Mononuclear cell (primary cell): ENCODE results near the gene TIE1. TPM values are rescaled to one million over a fixed set of nuclear protein-coding genes. Genes with fewer than 3 reads are reported as not detected.
A peak's percentile ranks its signal among the peaks of the same experiment; 100 is the strongest.
"Not testable (repeated sequence)": the region's sequence is repeated elsewhere in the genome, so short reads cannot be mapped to it uniquely, and the experiment has no call there.

ENCODE experiments used
- H3K27me3 ChIP-seq: 2 replicates; pipeline ENCODE4 v1.6.0; 2011; ENCODE audit warnings: low read length, control low read depth; ENCODE audit not compliant: insufficient read depth
- H3K4me1 ChIP-seq: 2 replicates; pipeline ENCODE4 v1.5.1; 2011; ENCODE audit warnings: mild to moderate bottlenecking, low read length, control low read depth; ENCODE audit not compliant: insufficient read depth
- H3K4me3 ChIP-seq: 2 replicates; pipeline ENCODE4 v1.5.1; 2011; ENCODE audit warnings: mild to moderate bottlenecking, low read length, moderate library complexity
- H3K9me3 ChIP-seq: 2 replicates; pipeline ENCODE4 v1.5.1; 2011; ENCODE audit warnings: low read depth, mild to moderate bottlenecking, control low read depth, low read length
- total RNA-seq: library from RNA; depleted of rRNA; stranded (reverse); fragments of >200 nt; gene quantifications from one replicate; pipeline ENCODE4 v1.2.3, GENCODE V29; 2012

The TIE1 gene
- total RNA-seq, 1 donor, result 0.94 TPM

GRCh38 chr1:43360616-43361015 is 59.8 kb downstream of the TIE1 start:
- H3K27me3 ChIP-seq, result no peaks in the 10 kb centered on the region
- H3K9me3 ChIP-seq, result no peaks in the 10 kb centered on the region
- peaks cover 50% of the 10 kb centered on the region for H3K4me1 ChIP-seq
- H3K4me3 ChIP-seq, result no peak overlapping the region

- Histone ChIP-seq H3K27me3 (no peaks in the 10 kb centered on the region), H3K4me1 (peaks cover 59% of the 10 kb centered on the region), H3K4me3 (no peak overlapping the region), H3K9me3 (no peaks in the 10 kb centered on the region)
These were observed 62.6 kb downstream of the TIE1 start for GRCh38 chr1:43363283-43363934.

GRCh38 chr1:43363935-43364525 is 63.2 kb downstream of the TIE1 start:
- no peaks in the 10 kb centered on the region for H3K9me3 ChIP-seq
- H3K27me3 ChIP-seq, result no peaks in the 10 kb centered on the region
- peaks cover 64% of the 10 kb centered on the region for H3K4me1 ChIP-seq
- no peak overlapping the region for H3K4me3 ChIP-seq

GRCh38 chr1:43365678-43366077 is 64.9 kb downstream of the TIE1 start:
- Histone ChIP-seq H3K4me1 (peaks cover 54% of the 10 kb centered on the region), H3K9me3 (no peaks in the 10 kb centered on the region), H3K4me3 (no peak overlapping the region), H3K27me3 (no peaks in the 10 kb centered on the region)

GRCh38 chr1:43366179-43366578 is 65.4 kb downstream of the TIE1 start:
- H3K4me1 ChIP-seq, result peaks cover 49% of the 10 kb centered on the region

GRCh38 chr1:43366601-43367025 is 65.8 kb downstream of the TIE1 start:
- Histone ChIP-seq H3K4me3 (peak overlapping the region; percentile 75), H3K4me1 (peaks cover 44% of the 10 kb centered on the region), H3K9me3 (no peaks in the 10 kb centered on the region), H3K27me3 (no peaks in the 10 kb centered on the region)

More at GRCh38 chr1:43366179-43366578, 65.4 kb downstream of the TIE1 start:
- Histone ChIP-seq H3K4me3 (no peak overlapping the region), H3K27me3 (no peaks in the 10 kb centered on the region), H3K9me3 (no peaks in the 10 kb centered on the region)

- Histone ChIP-seq H3K9me3 (no peaks in the 10 kb centered on the region), H3K4me1 (peaks cover 38% of the 10 kb centered on the region), H3K4me3 (peak overlapping the region; percentile 75), H3K27me3 (no peaks in the 10 kb centered on the region)
These were observed 66.5 kb downstream of the TIE1 start for GRCh38 chr1:43367026-43367903.

GRCh38 chr1:43367904-43368645 is 67.3 kb downstream of the TIE1 start, which contains the start of gene ELOVL1:
ELOVL1 (minus strand) TSS chr1:43368011; CDS start chr1:43365609, 2,402 bp downstream.
- H3K4me3 ChIP-seq, result peak within 1 kb of the TSS; percentile 75
- no peaks in the 10 kb centered on the region for H3K9me3 ChIP-seq
- peaks cover 41% of the 10 kb centered on the region for H3K4me1 ChIP-seq
- H3K27me3 ChIP-seq, result no peaks in the 10 kb centered on the region

- Histone ChIP-seq H3K4me3 (peak overlapping the region; percentile 75), H3K27me3 (no peaks in the 10 kb centered on the region), H3K9me3 (no peaks in the 10 kb centered on the region), H3K4me1 (peaks cover 45% of the 10 kb centered on the region)
These were observed 67.9 kb downstream of the TIE1 start for GRCh38 chr1:43368646-43369020.

GRCh38 chr1:43369779-43370178 is 69.0 kb downstream of the TIE1 start:
- peaks cover 41% of the 10 kb centered on the region for H3K4me1 ChIP-seq
- H3K4me3 ChIP-seq, H3K27me3 ChIP-seq, H3K9me3 ChIP-seq: not testable (repeated sequence)

GRCh38 chr1:43370564-43370963 is 69.8 kb downstream of the TIE1 start:
- no peaks in the 10 kb centered on the region for H3K27me3 ChIP-seq
- no peak overlapping the region for H3K4me3 ChIP-seq
- no peaks in the 10 kb centered on the region for H3K9me3 ChIP-seq
- H3K4me1 ChIP-seq, result peaks cover 39% of the 10 kb centered on the region

GRCh38 chr1:43372172-43372571 is 71.4 kb downstream of the TIE1 start:
- H3K27me3 ChIP-seq, result no peaks in the 10 kb centered on the region
- H3K4me1 ChIP-seq, result peaks cover 23% of the 10 kb centered on the region
- no peaks in the 10 kb centered on the region for H3K9me3 ChIP-seq
- no peak overlapping the region for H3K4me3 ChIP-seq
